ENCODE measurements around the gene FAM163A.

GRCh38 chr1:179831852-179832699 is 89.0 kb downstream of the FAM163A start:
- no peak for TF ChIP-seq CTCF (IDR thresholded peaks at IDR 0.05)
- no peak for TF ChIP-seq POLR2AphosphoS5 (IDR thresholded peaks at IDR 0.05)
- no peak for TF ChIP-seq POLR2A (IDR thresholded peaks at IDR 0.05)
